GM18868 (cell line): ENCODE data around the gene EFCAB11.

Source experiments
- ATAC-seq: cut with Tn5 transposase; IDR thresholded peaks from one replicate; pipeline ENCODE4 v1.9.1; 2021; ENCODE audit warnings: mild to moderate bottlenecking, moderate library complexity; ENCODE audit not compliant: unreplicated experiment

The EFCAB11 gene

DNA sequence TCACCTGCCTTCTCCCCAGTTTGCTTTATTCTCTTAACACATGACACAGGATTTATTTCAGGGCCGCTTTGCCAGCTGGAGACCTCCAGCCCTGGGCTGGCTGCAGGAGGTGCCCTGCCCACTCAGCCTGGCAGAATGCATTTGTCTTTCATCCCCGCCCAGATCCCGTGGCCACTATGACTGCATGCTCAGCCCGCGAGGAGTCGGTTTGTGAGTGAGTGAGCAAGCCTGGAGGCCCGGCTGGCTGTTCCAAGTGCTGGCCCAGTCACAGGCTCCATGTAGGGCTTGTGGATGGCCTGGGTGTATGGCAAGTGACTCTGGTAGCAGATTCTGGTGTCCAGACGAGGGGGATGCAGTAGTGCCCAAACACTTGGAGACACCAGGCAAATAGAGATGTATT is 3.3 kb upstream of the EFCAB11 start:
- no peak for ATAC-seq

DNA sequence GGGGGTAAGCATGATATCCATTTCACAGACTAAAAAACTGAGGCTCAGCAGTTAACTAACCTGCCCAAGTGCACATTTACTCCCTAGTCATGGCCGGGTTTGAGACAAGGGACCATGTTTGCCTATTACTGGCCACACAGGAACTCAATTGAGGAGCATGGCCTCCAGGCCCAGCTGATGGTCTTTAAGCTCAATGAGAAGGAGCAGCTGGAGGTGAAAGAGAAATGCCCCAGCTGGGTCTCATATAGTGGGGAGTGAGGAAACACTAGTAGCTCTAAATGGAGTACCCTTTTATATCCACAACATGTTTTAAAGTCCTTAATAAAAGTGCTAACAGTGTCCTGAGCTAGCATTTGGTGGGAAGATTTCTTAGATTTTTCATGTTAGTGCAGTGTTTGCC is 2.8 kb upstream of the EFCAB11 start:
- no peak for ATAC-seq

DNA sequence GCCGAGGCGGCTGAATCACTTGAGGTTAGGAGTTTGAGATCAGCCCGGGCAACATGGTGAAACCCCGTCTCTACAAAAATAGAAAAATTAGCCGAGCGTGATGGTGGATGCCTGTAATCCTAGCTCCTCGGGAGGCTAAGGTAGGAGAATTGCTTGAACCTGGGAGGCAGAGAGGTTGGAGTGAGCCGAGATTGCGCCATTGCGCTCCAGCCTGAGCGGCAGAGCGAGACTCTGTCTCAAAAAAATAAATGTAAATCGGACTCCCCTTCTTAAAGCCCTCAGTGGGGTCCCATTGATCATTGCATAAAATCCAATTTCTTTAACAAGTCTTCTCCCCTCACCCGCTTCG is 2.1 kb upstream of the EFCAB11 start:
- no peak for ATAC-seq

DNA sequence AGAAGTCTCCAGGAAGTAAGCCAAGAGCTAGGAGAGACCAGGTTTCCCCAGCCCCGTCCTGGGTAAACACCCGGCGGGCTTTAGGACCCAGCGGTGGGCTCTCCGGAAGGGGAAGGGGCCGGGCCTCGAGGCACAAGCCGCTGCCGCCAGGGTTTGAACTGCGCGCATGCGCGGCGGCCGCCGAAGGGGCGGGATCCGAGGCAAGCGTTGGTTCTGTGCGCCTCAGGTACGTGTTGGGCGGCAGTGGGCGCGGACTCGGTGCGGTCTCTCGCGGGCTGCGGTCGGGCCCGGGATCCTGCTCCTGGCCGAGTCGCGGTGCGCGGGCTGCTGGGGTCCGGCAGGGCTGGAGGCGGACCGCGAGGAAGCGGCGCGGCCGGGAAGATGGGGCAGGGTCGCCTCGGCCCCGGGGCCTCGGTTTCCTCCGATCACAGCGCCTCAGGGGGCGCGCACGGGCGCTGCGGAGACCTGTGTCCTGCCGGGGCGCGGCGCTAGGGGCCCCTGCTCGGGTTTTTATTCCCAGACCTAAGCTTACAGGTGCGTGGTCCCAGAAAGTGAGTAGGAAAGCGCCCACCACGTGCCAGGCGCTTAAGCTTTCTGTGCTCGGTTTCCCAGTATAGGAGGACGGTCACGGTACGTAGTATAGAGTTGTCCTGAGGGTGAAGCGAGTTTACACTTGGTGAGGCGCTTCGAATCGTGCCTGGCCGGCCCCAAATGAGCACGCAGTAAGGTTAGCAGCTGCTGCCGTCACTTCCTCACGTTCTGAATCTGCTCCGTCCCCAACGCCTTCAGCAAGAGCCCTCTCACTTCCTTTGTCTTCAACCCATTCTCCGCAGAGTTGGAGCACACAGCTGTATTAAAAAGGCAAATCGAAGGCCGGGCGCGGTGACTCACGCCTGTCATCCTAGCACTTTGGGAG is 1.5 kb upstream of the EFCAB11 start, which contains the start of gene TDP1:
Gene TDP1 (plus strand): TSS at position 183 of the 916 bp plus-strand sequence. CDS start 7,188 bp downstream, outside the sequence.
- ATAC-seq: peak; percentile 65

DNA sequence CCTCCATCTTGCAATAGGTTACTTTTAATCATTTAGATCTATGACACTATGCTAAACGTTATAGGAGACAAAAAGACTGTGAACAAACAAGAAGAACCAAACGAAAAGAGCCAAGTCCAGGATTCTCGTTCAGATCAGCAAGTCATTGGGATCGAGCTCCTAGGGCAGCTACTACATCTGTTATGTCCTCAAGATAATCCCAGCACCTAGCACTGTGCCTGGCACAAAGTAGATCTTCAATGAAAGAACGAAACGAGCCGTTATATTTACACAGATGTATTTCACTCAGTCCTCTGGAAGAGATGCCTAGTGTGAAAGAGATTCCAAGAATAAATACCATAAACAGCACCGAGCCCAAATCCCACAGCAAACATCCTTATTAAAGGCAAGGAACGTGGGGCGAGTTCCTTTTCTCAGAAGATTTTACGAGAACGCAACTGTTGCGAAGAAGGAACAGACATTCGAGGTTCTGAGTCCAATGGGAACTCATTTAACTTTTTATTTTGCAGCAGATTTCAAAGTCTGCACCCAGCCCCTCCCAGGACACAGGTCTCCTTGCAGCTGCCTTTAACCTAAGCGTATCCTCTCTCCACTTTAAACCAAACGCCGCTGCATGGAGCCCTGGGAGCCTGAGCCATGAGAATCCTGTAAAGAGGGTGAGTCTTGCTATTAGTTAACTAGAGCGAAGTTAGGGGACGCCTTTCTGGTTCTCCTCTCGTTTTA is 653 bp upstream of the EFCAB11 start:
- ATAC-seq: peak; percentile 19

DNA sequence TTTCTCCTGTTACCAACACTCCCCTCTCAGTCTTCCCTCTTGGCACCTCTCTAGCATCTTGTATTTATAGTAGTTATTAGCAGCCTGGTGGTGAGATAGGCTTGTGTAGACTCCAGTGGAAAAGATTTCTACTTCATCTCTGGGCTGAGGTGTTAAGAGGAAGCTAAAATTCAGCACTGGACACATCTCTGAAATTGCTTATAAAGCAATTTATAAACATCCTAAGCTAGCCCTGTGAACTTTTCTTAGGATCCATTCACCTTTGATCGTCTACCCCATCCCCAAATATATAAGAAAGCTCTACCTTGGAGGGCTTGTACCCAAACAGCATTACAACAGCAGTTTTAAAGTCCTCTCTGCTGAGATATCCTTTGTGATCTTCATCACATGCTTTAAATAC is 928 bp downstream of the EFCAB11 start:
- no peak for ATAC-seq

DNA sequence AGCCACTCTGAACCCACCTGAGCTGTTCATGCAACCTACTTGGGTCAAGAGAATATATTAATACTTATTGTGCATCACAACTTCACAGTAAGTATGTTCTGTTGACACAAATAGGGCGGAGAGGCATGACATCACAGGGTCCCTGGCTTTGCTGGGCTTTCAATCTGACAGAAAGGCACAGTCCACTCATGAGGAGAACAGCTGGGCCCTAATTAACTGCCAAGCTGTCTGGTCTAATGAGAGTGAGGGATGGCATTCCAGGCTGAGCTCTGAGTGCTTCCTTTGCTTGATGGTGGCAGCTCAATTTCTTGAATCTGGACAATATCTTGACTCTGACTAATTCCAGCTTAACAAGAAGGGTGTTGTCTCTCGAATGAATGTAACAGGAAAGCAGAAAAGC is 2.0 kb downstream of the EFCAB11 start:
- ATAC-seq: no peak

DNA sequence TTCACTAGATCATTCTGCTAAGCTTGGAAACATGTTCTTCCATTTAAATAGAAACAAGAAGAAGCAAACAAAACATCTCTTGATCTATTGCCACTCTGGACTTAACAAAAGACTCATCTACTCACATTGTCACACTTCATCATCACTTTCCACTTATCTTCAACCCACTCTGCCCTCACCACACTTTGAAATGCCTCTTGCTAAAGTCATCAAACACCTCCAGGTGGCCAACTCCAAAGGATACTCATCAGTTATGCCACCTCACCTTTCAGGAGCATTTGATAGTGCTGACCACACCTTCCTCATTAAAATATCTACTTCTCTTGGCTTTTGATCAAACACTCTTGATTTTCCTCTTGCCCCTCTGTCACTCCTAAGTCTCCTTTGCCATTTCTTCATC is 7.2 kb downstream of the EFCAB11 start:
- no peak for ATAC-seq

DNA sequence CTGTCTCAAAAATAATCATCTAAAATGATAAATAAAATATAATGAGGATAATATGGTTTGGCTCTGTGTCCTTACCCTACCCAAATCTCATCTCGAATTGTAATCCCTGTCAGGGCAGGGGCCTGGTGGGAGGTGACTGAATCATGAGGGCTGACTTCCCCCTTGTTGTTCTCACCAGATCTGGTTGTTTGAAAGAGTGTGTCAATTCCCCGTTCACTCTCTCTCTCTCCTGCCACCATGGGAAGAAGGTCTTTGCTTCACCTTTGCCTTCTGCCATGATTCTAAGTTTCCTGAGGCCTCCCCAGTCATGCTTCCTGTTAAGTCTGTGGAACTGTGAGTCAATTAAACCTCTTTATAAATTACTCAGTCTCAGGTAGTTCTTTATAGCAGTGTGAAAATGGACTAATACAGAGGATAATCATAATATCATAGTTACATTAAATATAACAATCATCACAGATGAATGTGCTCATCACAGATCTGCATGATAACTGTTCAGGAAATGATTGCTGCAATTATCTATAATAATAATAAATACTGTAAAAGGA is 12.6 kb downstream of the EFCAB11 start:
- ATAC-seq: no peak

DNA sequence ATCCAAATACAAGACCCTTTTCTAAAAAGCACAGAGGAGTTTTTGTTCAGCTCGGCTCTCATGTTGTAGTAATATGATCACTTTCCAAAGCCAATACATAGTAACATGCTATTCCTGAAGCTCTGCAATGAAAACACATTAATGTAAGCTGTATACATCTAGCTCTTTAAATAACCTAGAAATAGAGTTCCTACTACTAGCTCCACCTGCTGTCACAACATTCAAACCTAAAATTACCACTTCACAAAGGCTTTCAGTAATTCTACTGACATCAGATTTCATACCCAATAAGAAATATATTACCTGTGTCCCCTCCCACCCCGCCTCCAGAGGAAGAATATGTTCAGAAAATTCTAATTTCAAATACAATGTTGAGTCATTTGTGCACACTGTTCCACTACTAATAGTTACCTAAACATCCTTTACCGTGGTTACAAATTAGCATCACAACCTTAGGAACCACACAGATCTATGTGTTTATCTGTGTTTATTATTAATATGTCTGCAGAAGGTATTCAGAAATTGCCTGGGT is 17.8 kb downstream of the EFCAB11 start:
- ATAC-seq: no peak

DNA sequence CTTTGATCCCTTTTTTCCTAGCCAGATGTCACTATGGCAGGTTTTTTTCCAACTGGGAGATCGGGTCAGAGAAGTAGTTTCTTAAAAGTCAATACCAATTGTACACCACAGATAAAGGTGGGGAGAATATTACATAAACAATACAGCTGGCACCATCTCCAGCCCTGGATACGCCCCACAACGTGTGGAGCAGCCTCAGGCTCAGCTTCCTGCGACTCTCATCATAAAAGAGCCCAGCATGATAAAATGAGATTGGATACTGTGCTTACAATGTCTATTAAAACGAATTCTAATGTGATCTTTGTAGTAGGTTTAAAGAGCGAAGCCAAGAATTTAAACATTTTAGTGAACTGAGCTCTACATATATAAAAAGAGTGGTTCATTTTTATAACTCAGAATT is 21.5 kb downstream of the EFCAB11 start:
- ATAC-seq: no peak

DNA sequence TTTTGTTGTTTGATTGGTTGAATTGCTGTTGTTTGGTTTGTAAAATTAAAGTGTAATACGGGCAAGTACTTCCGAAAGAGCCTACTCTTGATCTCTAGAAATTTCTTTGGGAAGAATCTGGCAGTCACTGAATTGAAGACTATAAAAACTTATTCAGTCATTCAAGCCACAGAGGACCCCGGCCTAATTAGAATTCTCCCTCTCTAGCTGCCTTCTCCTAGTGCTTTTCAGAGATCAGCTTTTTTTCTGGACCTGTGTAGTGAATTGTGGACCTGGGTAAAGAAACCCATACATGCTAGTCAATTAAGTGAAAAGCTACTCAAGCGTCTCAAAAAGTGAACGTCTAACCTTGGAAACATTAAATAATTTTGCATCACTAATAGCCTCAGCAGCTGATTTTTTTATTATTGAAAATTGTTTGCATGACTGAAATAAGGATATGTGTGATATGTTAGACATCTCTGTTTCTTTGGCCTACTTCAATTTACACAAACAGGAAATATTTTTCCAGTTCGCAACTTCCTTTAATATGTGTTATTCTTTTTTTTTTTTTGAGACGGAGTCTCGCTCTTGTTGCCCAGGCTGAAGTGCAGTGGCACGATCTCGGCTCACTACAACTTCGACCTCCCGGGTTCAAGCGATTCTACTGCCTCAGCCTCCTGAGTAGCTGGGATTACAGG is 27.2 kb downstream of the EFCAB11 start:
- ATAC-seq: no peak

DNA sequence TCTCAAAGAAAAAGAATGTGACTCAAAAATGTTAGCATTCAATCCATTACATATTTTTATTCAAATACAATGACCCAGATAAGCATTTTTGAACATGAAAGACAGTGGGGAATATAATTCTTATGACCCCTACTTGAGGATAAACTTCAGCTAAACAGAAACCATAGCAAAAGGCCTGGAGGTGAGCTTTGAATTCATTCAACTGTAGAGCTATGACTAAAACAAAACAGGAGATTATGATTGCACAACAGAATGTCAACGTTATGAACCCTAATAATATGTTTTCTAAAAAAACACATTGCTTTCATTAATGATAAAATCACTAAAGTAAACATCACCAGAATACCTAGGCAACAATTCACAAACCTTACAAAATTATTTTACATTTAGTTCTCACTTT is 27.8 kb downstream of the EFCAB11 start:
- no peak for ATAC-seq

DNA sequence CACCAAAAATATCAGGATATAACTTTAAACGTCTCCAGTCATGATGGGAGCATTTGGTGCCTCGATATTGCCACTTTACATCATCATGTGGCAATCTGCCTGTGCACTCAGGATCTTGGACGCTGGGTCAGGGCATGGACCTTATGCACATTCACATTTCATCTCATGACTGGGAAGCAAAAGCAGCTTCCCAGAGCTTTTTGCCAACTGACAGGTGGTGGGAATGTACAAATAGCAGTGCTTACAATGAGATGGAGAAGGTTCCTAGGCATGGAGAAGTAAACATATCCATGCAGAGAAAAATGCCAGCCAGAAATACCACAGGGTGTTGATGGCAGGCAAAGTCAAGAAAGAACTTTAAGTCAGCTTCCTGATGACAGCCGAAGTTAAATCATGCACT is 30.3 kb downstream of the EFCAB11 start:
- no peak for ATAC-seq

DNA sequence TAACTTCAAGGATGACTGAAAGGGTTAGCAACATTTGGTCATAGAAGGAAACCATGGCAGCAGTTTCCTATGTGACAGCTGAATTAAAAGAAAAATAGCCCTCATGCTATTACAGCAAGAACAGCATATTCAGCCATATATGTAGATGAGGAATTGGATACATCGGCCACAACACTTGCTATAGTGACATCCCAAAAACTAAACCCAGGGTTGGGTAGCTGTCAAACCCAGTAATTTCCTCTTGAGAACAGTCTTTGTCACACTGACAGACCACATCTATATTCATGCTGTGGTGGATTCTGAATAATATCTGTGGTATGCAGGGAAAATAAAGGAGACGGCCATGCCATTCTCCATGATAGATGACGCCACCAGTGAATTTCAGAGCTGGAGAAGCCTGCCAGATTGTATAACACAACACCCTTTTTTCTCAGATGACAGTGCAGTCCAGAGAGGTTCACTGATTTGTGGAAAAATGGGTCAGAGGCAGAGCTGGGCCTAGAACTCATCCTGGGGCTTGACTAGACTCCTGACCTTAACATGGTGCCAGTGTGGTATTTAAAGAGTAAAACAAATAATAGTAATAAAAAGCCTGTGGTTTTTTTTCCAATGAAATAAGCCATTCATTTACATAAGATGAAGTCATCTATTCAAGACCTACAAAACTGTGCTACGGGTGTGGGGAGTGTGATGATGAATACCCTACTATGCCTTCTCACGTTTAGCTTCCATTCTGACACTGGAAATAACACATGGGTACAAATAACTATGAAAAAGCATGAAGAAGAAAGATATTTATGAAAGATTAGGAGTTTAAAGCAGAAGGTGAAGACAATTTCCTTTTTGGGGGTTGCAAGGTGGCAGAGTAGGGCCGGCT is 32.3 kb downstream of the EFCAB11 start:
- ATAC-seq: no peak

DNA sequence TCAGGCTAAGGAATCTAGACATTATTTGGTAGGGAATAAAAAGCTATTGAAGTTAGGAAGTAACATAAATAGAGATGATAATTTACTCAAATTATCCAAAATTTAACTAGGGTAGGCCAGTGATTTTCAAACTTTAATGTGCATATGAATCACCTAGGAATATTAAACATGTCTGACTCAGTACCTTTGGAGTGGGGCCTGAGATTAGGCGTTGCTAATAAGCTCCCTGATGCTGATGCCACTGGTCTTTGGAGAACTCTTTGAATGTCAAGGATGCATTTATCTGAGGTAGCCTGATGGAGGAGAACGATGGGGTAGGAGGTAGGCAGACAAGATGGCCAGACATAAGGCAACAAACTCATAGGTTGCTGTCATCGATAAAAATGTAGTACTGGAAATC is 33.2 kb downstream of the EFCAB11 start:
- ATAC-seq: no peak

DNA sequence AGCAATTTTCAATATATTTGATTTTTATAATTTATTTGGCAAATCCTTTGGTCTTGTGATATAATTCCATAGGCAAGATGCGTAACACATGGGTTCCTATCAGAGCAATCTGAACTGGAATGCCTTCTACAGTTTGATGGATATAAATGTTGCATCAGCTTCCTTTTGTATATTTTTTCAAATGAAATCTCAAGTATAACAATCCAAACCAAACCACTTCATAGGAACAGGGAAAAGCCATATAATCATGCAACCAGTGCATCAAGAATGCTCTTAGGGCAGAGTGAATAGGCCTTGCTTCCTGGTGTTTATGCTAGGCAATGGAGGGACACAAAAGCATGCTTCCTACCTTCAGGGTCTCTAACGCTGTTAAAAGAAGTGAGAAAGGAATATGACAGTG is 34.5 kb downstream of the EFCAB11 start:
- no peak for ATAC-seq

DNA sequence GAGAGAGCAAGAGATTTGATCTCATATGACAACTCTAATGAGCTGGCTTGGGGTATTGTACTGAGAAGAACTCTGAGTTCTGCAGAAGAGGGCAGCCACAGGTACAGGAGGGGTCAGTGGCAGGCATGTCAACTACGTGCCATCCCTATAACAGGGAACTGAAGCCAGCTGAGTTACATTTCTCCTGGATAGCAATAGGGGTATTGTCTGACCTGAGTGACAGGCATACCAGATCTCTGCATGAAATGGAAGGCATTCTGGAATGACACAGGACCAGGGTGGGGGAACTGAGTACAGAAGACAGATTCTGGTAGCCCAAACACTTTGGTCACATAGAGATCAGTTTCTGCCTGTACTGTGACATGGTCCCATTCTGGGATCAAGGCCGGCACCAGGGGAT is 35.8 kb downstream of the EFCAB11 start:
- ATAC-seq: no peak

DNA sequence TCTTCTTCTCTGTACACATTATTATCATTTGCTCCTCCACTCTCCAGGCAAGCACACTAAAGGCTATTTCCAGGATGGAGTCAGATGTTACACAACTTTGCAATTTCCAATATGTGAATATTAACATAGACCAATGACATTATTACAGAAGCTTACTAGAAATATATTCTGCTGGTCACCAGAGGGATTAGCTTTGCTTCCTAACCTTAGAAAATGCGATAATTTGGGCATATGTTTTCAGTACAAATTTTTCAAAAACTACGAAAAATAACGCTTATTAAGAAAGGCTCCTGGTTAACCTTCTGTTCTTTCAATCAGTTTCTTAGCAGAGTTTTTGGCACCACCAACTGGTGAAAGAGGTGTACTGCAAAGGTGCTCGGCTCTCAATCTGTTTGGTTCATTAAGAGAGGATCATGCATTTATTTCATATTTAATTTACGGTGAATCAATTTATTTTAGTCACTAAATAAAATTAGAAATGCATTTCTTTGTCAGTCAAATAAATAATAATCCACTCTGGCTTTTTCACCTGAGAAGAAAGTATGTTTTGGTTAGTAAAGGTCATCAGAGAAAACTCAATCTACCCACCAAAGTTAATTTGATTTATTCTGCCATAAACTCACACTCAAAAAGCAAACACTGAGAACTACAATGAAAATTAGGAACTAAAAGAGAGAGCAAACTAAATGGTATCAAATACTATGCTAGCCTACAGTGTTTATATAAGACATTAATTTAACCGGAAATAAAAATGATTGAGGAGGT is 39.2 kb downstream of the EFCAB11 start:
- ATAC-seq: peak; percentile 56
